ENCODE measurements around the gene SCGB1C1. TPM values are rescaled to one million over a fixed set of nuclear protein-coding genes. Genes with fewer than 3 reads are reported as not detected.

Gene SCGB1C1
- total RNA-seq, 1 donor from 2014 or later = not detected

DNA sequence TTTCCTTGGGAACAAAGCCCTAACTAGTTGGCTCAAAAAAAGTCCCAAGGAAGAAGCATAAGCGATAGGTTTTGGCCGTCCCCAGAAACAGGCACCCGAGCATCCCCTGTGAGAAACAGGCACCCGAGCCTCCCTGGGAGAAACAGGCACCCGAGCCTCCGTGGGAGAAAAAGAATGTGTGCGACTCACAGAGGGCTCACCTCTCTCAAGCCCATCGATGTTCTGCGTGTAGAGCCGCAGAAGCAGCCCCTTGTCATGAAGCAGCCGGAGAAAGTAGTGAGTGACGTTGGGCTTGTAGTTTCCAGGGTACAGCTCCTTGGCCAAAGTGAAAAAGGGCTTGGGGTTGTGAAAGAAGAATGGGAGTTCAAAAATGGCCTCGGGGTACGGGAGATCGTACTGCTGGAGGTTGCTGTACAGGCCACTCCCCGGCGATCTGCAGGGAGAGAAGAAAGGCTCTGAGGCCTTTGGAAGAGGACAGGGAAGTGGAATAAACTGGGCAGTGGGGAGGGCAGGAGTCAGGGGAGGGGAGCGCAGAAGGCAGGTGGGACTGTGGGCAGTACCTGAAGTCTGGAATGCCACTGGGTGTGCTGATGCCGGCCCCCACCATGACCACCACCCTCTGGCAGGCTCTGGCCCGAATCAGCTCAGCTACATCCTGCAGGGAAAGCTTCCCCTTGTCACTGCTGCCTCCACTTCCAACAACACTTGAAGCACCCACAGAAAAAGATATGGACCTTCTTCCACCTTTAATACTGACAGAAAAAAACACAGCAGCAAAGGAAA lies 40.1 kb downstream of the SCGB1C1 start:
- Mint-ChIP-seq H3K9me3 (ENCODE audit: unreplicated experiment) (no peaks in the 10 kb centered on the region), H3K36me3 (ENCODE audit: low read depth, unreplicated experiment) (peaks cover 5% of the 10 kb centered on the region), H3K4me1 (ENCODE audit: unreplicated experiment) (peaks cover 3% of the 10 kb centered on the region), H3K27ac (ENCODE audit: unreplicated experiment) (no peak overlapping the region), H3K27me3 (ENCODE audit: unreplicated experiment) (peaks cover 9% of the 10 kb centered on the region), H3K4me3 (ENCODE audit: unreplicated experiment) (no peak overlapping the region)
- TF ChIP-seq, protein P1, sequence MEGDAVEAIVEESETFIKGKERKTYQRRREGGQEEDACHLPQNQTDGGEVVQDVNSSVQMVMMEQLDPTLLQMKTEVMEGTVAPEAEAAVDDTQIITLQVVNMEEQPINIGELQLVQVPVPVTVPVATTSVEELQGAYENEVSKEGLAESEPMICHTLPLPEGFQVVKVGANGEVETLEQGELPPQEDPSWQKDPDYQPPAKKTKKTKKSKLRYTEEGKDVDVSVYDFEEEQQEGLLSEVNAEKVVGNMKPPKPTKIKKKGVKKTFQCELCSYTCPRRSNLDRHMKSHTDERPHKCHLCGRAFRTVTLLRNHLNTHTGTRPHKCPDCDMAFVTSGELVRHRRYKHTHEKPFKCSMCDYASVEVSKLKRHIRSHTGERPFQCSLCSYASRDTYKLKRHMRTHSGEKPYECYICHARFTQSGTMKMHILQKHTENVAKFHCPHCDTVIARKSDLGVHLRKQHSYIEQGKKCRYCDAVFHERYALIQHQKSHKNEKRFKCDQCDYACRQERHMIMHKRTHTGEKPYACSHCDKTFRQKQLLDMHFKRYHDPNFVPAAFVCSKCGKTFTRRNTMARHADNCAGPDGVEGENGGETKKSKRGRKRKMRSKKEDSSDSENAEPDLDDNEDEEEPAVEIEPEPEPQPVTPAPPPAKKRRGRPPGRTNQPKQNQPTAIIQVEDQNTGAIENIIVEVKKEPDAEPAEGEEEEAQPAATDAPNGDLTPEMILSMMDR (IDR thresholded peaks at IDR 0.05; ENCODE audit: unreplicated experiment) = no peak
- DNase-seq (ENCODE audit: low spot score) = no peak

DNA sequence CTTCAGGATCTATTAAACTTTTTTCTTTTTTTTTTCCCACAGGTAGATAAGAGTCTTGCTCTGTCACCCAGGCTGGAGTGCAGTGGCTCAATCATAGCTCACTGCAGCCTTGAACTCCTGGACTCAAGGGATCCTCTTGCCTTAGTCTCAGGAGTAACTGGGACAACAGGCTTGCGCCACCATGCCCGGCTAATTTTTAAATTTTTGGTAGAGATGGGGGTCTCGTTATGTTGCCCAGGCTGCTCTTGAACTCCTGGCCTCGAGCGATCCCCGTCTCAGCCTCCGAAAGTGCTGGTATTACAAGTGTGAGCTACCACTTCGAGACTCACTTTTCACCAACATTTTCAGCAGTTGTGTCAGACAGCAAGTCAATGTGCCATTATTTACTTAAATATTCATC lies 42.3 kb downstream of the SCGB1C1 start:
- peak overlapping the region; percentile 87 for H3K27ac Mint-ChIP-seq (ENCODE audit: unreplicated experiment)
- no peak for DNase-seq (ENCODE audit: low spot score)
- peak overlapping the region; percentile 95 for H3K4me3 Mint-ChIP-seq (ENCODE audit: unreplicated experiment)
- TF ChIP-seq, protein P1 (IDR thresholded peaks at IDR 0.05; ENCODE audit: unreplicated experiment) = no peak
- peaks cover 9% of the 10 kb centered on the region for H3K27me3 Mint-ChIP-seq (ENCODE audit: unreplicated experiment)
- H3K36me3 Mint-ChIP-seq (ENCODE audit: low read depth, unreplicated experiment) = peaks cover 6% of the 10 kb centered on the region
- H3K4me1 Mint-ChIP-seq (ENCODE audit: unreplicated experiment) = peaks cover 11% of the 10 kb centered on the region
- no peaks in the 10 kb centered on the region for H3K9me3 Mint-ChIP-seq (ENCODE audit: unreplicated experiment)

GRCh38 chr11:235609-235996 lies 42.7 kb downstream of the SCGB1C1 start:
- Mint-ChIP-seq H3K27me3 (ENCODE audit: unreplicated experiment) (peaks cover 9% of the 10 kb centered on the region), H3K9me3 (ENCODE audit: unreplicated experiment) (no peaks in the 10 kb centered on the region), H3K4me1 (ENCODE audit: unreplicated experiment) (peaks cover 11% of the 10 kb centered on the region), H3K36me3 (ENCODE audit: low read depth, unreplicated experiment) (peaks cover 9% of the 10 kb centered on the region), H3K4me3 (ENCODE audit: unreplicated experiment) (peak overlapping the region; percentile 95), H3K27ac (ENCODE audit: unreplicated experiment) (peak overlapping the region; percentile 87)
- DNase-seq (ENCODE audit: low spot score) = no peak
- TF ChIP-seq, protein P1 (IDR thresholded peaks at IDR 0.05; ENCODE audit: unreplicated experiment) = no peak

GRCh38 chr11:235997-236773 lies 43.3 kb downstream of the SCGB1C1 start, which contains the start of gene SIRT3:
Gene SIRT3, minus strand, starts transcription at chr11:236342. Its CDS starts 14 bp downstream, at chr11:236328.
- Mint-ChIP-seq H3K27me3 (ENCODE audit: unreplicated experiment) (peaks cover 9% of the 10 kb centered on the region), H3K4me3 (ENCODE audit: unreplicated experiment) (peak within 1 kb of the TSS; percentile 98), H3K36me3 (ENCODE audit: low read depth, unreplicated experiment) (peaks cover 9% of the 10 kb centered on the region), H3K4me1 (ENCODE audit: unreplicated experiment) (peaks cover 11% of the 10 kb centered on the region), H3K9me3 (ENCODE audit: unreplicated experiment) (no peaks in the 10 kb centered on the region), H3K27ac (ENCODE audit: unreplicated experiment) (peak within 1 kb of the TSS; percentile 99)
- DNase-seq (ENCODE audit: low spot score) = peak; percentile 79
- TF ChIP-seq, protein P1 (IDR thresholded peaks at IDR 0.05; ENCODE audit: unreplicated experiment) = no peak

All from endothelial cell (in vitro differentiated cells).